Panc1 (cell line): Measurements from ENCODE around the gene GPC3. TPM values are rescaled to one million over a fixed set of nuclear protein-coding genes. Genes with fewer than 3 reads are reported as not detected.

Experiments
- ATAC-seq: fragments of 200-7000 bp; cut with Tn5 transposase; 2 replicates; pipeline ENCODE4 v1.9.1; 2020; ENCODE audit warnings: mild to moderate bottlenecking, moderate library complexity
- BruUV-seq: library from RNA; stranded (reverse); fragments of 400-500 nt; replicated peaks from 2 replicates; lab custom pipeline; 2021; lab: Mats Ljungman, UMichigan
- CTCF ChIA-PET: fragments of 300-600 bp; sonication (Branson Sonifier 250); formaldehyde crosslinking; loops from one replicate; lab custom pipeline; 2022; ENCODE audit warnings: antibody characterized with exemption; lab: Charles Lee
- POLR2A ChIA-PET: fragments of 300-600 bp; sonication (Branson Sonifier 250); formaldehyde crosslinking; loops from one replicate; lab custom pipeline; 2022; ENCODE audit warnings: antibody characterized with exemption; lab: Charles Lee
- DNase-seq: peaks from one replicate; pipeline ENCODE4 v3.0.0-alpha.2; 2010; ENCODE audit warnings: low read depth, low spot score
- H3K27ac ChIP-seq: 2 replicates; pipeline ENCODE4 v1.5.1; 2011; ENCODE audit warnings: mild to moderate bottlenecking, low read length, inconsistent platforms
- H3K27me3 ChIP-seq: fragments of 200-500 bp; sonication (Bioruptor generic); 2 replicates; pipeline ENCODE4 v1.6.0; 2014; ENCODE audit warnings: low read length, inconsistent platforms; ENCODE audit not compliant: control insufficient read depth, insufficient read depth
- H3K36me3 ChIP-seq: fragments of 200-500 bp; sonication (Bioruptor generic); 2 replicates; pipeline ENCODE4 v1.5.1; 2014; ENCODE audit warnings: inconsistent platforms, mild to moderate bottlenecking, low read length, moderate library complexity; ENCODE audit not compliant: control insufficient read depth, insufficient read depth
- H3K4me1 ChIP-seq: 2 replicates; pipeline ENCODE4 v1.5.1; 2011; ENCODE audit warnings: inconsistent platforms, mild to moderate bottlenecking, low read length, moderate library complexity; ENCODE audit not compliant: control insufficient read depth, insufficient read depth
- H3K4me3 ChIP-seq, 2 experiments: 2 replicates each; pipeline ENCODE4 v1.5.1; 2011 to 2012; ENCODE audit warnings: low read depth in 2 of 2, low read length in 2 of 2, mild to moderate bottlenecking in 2 of 2, inconsistent platforms in 1 of 2, moderate library complexity in 1 of 2
- H3K9me3 ChIP-seq: fragments of 200-500 bp; sonication (Bioruptor generic); 2 replicates; pipeline ENCODE4 v1.5.1; 2014; ENCODE audit warnings: low read depth, mild to moderate bottlenecking, inconsistent platforms, low read length, moderate library complexity; ENCODE audit not compliant: control insufficient read depth, insufficient read depth
- POLR2AphosphoS5 ChIP-seq: IDR thresholded peaks from 2 replicates; pipeline ENCODE4 v1.6.1; 2012; ENCODE audit warnings: mild to moderate bottlenecking, low read depth, low read length, moderate library complexity
- SIN3A ChIP-seq: IDR thresholded peaks from 2 replicates; pipeline ENCODE4 v1.6.1; 2012; ENCODE audit warnings: low read depth, mild to moderate bottlenecking, low read length, moderate library complexity, borderline replicate concordance; ENCODE audit not compliant: insufficient read depth
- TCF7L2 ChIP-seq: IDR thresholded peaks from 2 replicates; pipeline ENCODE4 v1.6.1; 2011; ENCODE audit warnings: mild to moderate bottlenecking, low read depth, low read length, inconsistent platforms
- in situ Hi-C: cut with HindIII; loops from 2 replicates; pipeline ENCODE4 v1.10.0; 2016; ENCODE audit warnings: low sequenced_read_pairs, low pct_unique_long_range_greater_than_20kb
- intact Hi-C: fragments of 100-400 bp; cut with micrococcal nuclease; formaldehyde crosslinking; loops from one replicate; pipeline ENCODE4 v1.10.0; 2022; ENCODE audit not compliant: unreplicated experiment
- total RNA-seq: library from RNA; stranded (reverse); gene quantifications from one replicate; pipeline ENCODE4 v1.2.1, GENCODE V29; 2021; ENCODE audit not compliant: unreplicated experiment
- TF ChIP-seq, protein P1 (sequence below), 2 experiments: IDR thresholded peaks; 2 replicates each; pipeline ENCODE4 v1.6.1; 2011 to 2012; ENCODE audit warnings: low read depth in 2 of 2, control low read depth in 1 of 2, low read length in 1 of 2, mild to moderate bottlenecking in 1 of 2, moderate library complexity in 1 of 2; ENCODE audit not compliant: insufficient read depth in 1 of 2
- TF ChIP-seq, protein P2 (sequence below): fragments of 450-650 bp; IDR thresholded peaks from 2 replicates; pipeline ENCODE4 v1.5.1; 2017; ENCODE audit warnings: mild to moderate bottlenecking

The GPC3 gene
- total RNA-seq, 1 experiment from 2014 or later = 0.95 TPM

DNA sequence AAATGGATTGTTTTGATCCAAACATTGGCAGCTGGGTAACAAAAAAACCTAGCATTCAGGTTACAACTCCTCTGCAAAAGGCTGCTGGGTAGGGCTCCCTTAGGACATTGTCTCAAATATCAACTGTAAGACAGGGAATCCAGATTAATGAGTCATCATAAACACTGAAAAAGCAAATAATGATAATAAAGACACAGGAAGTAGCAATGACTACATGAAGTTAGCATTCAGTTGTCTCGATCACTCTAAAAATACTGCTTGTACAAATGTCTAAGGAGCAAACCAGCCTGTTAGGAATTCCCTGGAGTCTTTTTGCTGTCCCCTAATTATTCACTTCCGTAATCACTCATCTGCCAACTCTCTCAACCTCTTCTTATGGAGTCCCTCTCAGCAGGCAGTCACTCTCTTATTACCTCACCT is 259.2 kb downstream of the GPC3 start:
- DNase-seq (peak; percentile 58), ATAC-seq (peak; percentile 97)
- POLR2A ChIA-PET = no interaction called here
- Histone ChIP-seq H3K27me3 (no peaks in the 10 kb centered on the region), H3K36me3 (no peaks in the 10 kb centered on the region), H3K4me1 (peaks cover 12% of the 10 kb centered on the region), H3K27ac (peak overlapping the region; percentile 75), H3K9me3 (no peaks in the 10 kb centered on the region), H3K4me3 (no peak overlapping the region)
- CTCF ChIA-PET = no interaction called here
- intact Hi-C loops = no loop called here
- no TSS peak for BruUV-seq
- TF ChIP-seq, protein P1, sequence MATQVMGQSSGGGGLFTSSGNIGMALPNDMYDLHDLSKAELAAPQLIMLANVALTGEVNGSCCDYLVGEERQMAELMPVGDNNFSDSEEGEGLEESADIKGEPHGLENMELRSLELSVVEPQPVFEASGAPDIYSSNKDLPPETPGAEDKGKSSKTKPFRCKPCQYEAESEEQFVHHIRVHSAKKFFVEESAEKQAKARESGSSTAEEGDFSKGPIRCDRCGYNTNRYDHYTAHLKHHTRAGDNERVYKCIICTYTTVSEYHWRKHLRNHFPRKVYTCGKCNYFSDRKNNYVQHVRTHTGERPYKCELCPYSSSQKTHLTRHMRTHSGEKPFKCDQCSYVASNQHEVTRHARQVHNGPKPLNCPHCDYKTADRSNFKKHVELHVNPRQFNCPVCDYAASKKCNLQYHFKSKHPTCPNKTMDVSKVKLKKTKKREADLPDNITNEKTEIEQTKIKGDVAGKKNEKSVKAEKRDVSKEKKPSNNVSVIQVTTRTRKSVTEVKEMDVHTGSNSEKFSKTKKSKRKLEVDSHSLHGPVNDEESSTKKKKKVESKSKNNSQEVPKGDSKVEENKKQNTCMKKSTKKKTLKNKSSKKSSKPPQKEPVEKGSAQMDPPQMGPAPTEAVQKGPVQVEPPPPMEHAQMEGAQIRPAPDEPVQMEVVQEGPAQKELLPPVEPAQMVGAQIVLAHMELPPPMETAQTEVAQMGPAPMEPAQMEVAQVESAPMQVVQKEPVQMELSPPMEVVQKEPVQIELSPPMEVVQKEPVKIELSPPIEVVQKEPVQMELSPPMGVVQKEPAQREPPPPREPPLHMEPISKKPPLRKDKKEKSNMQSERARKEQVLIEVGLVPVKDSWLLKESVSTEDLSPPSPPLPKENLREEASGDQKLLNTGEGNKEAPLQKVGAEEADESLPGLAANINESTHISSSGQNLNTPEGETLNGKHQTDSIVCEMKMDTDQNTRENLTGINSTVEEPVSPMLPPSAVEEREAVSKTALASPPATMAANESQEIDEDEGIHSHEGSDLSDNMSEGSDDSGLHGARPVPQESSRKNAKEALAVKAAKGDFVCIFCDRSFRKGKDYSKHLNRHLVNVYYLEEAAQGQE (IDR thresholded peaks at IDR 0.05; ENCODE audit: insufficient read depth in 1 of 2, low read depth in 2 of 2, low read length in 1 of 2) = no peak
- TF ChIP-seq POLR2AphosphoS5 = no peak
- no peak for TF ChIP-seq TCF7L2
- TF ChIP-seq, protein P2, sequence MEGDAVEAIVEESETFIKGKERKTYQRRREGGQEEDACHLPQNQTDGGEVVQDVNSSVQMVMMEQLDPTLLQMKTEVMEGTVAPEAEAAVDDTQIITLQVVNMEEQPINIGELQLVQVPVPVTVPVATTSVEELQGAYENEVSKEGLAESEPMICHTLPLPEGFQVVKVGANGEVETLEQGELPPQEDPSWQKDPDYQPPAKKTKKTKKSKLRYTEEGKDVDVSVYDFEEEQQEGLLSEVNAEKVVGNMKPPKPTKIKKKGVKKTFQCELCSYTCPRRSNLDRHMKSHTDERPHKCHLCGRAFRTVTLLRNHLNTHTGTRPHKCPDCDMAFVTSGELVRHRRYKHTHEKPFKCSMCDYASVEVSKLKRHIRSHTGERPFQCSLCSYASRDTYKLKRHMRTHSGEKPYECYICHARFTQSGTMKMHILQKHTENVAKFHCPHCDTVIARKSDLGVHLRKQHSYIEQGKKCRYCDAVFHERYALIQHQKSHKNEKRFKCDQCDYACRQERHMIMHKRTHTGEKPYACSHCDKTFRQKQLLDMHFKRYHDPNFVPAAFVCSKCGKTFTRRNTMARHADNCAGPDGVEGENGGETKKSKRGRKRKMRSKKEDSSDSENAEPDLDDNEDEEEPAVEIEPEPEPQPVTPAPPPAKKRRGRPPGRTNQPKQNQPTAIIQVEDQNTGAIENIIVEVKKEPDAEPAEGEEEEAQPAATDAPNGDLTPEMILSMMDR = no peak
- no peak for TF ChIP-seq SIN3A
- in situ Hi-C loops = no loop called here

DNA sequence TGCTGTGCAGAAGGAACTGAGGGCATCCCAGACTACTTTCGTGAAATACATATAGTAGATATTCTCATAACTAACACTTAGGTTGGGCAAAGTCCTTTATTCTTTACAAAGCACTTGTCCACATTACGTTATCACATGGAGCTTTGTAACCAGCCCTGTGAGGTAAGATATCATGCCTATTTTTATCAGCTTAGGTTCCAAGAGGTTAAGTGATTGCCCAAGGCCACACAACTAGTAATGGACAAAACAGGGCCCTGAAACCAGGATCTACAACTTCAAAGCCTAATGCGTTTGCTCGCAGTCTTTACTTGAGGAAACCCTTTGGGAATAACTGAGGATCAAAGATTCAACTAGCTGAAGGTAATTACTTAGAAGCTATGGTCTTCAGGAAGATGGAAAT is 261.5 kb downstream of the GPC3 start:
- in situ Hi-C loops = no loop called here
- H3K27ac ChIP-seq = no peak overlapping the region
- intact Hi-C loops = no loop called here
- TF ChIP-seq TCF7L2 (no peak), POLR2AphosphoS5 (no peak), SIN3A (no peak)
- TF ChIP-seq, protein P2 = no peak
- TF ChIP-seq, protein P1 (IDR thresholded peaks at IDR 0.05; ENCODE audit: insufficient read depth in 1 of 2, low read depth in 2 of 2, low read length in 1 of 2) = no peak
- ChIA-PET POLR2A (interaction anchor here (0.5 kb wide), 1 partner anchor 21 kb away, joined by 3 read pairs; no protein-coding TSS in a partner anchor), CTCF (no interaction called here)
- ATAC-seq (no peak), DNase-seq (no peak)
- no peaks in the 10 kb centered on the region for H3K9me3 ChIP-seq
- no peaks in the 10 kb centered on the region for H3K27me3 ChIP-seq
- no TSS peak for BruUV-seq
- H3K4me1 ChIP-seq = peaks cover 12% of the 10 kb centered on the region
- H3K36me3 ChIP-seq = no peaks in the 10 kb centered on the region
- H3K4me3 ChIP-seq = no peak overlapping the region
